ENCODE results near the gene TMEM139. TPM values are rescaled to one million over a fixed set of nuclear protein-coding genes. Genes with fewer than 3 reads are reported as not detected.

The TMEM139 gene
- total RNA-seq: 10 to 100 TPM; 12.2 to 26.9 TPM
- 10 to 100 TPM in 1 of 2 donors, 1 to 10 TPM in 1; 8.4 to 31.8 TPM for polyA plus RNA-seq
- long read RNA-seq, donor 1, partial matches to known transcripts: 0 of 2 reads
- long read RNA-seq, donor 1, other reads (novel, unspliced or antisense): 0 of 2 reads
- long read RNA-seq, donor 2: 0 reads
- long read RNA-seq, donor 3, partial matches to known transcripts: 0 of 2 reads
- long read RNA-seq, donor 3, other reads (novel, unspliced or antisense): 0 of 2 reads
- long read RNA-seq, donor 4, partial matches to known transcripts: 0 of 1 reads
- long read RNA-seq, donor 4, other reads (novel, unspliced or antisense): 0 of 1 reads
- long read RNA-seq, donor 5, partial matches to known transcripts: 0 of 3 reads
- long read RNA-seq, donor 5, other reads (novel, unspliced or antisense): 0 of 3 reads

DNA sequence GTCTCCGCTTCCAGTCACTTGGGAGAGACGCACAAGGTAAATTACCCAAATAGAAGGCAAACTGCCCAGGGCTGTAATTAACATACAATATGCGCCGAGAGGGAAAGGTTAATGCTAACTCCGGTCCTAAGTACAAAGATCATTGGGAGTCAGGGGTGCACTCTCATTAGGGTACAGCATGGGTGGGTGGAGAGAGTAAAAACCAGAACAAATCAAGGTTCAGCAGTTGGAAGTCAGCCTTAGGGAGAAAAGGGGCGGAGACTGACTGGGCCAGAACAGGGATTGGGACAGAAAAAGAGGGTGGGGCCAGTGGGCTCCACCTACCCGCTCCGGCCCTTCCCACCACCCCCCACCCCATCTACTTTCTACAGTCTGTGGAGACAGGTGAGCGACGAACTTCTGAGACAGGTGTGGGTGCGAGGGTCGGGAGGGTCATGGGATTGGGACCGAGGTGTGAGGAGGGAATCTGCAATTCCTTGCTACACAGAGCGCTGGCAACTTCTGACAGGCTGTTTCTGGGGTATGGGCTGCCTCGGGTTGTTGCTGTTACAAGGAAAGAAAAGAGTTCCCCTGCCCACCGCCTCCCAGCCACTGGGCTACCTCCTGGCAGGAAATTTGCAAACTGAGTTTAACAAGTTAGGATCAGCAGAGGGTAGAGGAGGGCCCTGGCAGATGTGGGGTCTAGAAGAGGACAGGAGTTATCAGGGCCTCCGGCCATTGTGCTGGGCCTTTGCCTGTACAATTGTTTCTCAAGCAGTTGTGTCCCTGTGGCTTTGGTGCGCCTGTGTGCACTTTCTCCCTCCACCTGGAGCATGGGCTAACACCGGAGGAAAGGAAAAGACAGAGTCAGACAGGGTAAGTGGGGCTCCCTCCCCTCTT is at the start of gene TMEM139:
TMEM139 (plus strand) TSS at position 368 of the 879 bp plus-strand sequence. CDS start 1,000 bp downstream, outside the sequence.
- Histone ChIP-seq H3K27me3 (ENCODE audit: control insufficient read depth in 3 of 3, insufficient read depth in 3 of 3, low read length in 2 of 3) (no peaks in the 10 kb centered on the region), H3K4me3 (no peak within 1 kb of the TSS), H3K9me3 (ENCODE audit: control insufficient read depth in 4 of 4, insufficient read depth in 3 of 4, low read length in 3 of 4) (no peaks in the 10 kb centered on the region), H3K4me1 (ENCODE audit: control insufficient read depth in 5 of 5, insufficient read depth in 5 of 5, low read length in 5 of 5) (peaks cover 3 to 13% (median 7%) of the 10 kb centered on the region in 5 donors), H3K9ac (ENCODE audit: insufficient read depth in 1 of 2, low read length in 2 of 2) (peak within 1 kb of the TSS in 1 of 2 donors; percentile 8), H3K27ac (ENCODE audit: low read depth in 1 of 2, low read length in 1 of 2) (peak within 1 kb of the TSS in 1 of 2 donors; percentile 71), H3K36me3 (ENCODE audit: control insufficient read depth in 4 of 4, insufficient read depth in 4 of 4, low read length in 4 of 4) (no peaks in the 10 kb centered on the region)
- WGBS, 2 donors: 67 to 82% methylated on average over 19 of the region's 19 CpGs
- ATAC-seq (ENCODE audit: insufficient read depth, low FRiP score) (peak; percentile 46), DNase-seq (peak; percentile 22 to 53 (median 28))
- TF ChIP-seq CTCF (IDR thresholded peaks at IDR 0.05; ENCODE audit: control extremely low read depth, extremely low read depth): no peak

DNA sequence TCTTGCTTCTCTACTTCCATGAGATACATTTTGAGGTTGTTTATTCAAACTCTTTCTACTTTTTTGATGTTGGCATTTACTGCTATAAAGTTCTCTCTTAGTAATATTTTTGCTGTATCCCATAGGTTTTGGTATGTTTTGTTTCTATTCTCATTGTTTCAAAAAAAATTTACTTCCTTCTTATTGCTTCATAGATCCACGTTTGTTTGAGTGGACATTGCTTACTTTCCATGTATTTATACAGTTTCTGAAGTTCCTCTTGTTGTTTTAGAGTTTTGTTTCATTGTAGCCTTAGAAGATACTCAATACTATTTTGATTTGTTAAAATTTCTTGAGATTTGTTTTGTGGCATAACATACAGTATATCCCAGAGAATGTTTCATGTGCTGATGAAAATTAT is 49.2 kb upstream of the TMEM139 start:
- H3K4me3 ChIP-seq: no peak overlapping the region
- peaks cover 0 to 5% (median 1%) of the 10 kb centered on the region in 4 donors for H3K9me3 ChIP-seq (ENCODE audit: control insufficient read depth in 4 of 4, insufficient read depth in 3 of 4, low read length in 3 of 4)
- H3K4me1 ChIP-seq (ENCODE audit: control insufficient read depth in 5 of 5, insufficient read depth in 5 of 5, low read length in 5 of 5): peaks cover 0 to 2% (median 0%) of the 10 kb centered on the region in 5 donors
- no peaks in the 10 kb centered on the region for H3K27me3 ChIP-seq (ENCODE audit: control insufficient read depth in 3 of 3, insufficient read depth in 3 of 3, low read length in 2 of 3)
- no peaks in the 10 kb centered on the region for H3K36me3 ChIP-seq (ENCODE audit: control insufficient read depth in 4 of 4, insufficient read depth in 4 of 4, low read length in 4 of 4)
- 11% methylated on average over 1 of the region's 1 CpG for WGBS, 2 donors
- H3K27ac ChIP-seq (ENCODE audit: low read depth in 1 of 2, low read length in 1 of 2): no peak overlapping the region
- DNase-seq (no peak), ATAC-seq (ENCODE audit: insufficient read depth, low FRiP score) (no peak)
- TF ChIP-seq CTCF (IDR thresholded peaks at IDR 0.05; ENCODE audit: control extremely low read depth, extremely low read depth): no peak
- H3K9ac ChIP-seq (ENCODE audit: insufficient read depth in 1 of 2, low read length in 2 of 2): no peak overlapping the region

DNA sequence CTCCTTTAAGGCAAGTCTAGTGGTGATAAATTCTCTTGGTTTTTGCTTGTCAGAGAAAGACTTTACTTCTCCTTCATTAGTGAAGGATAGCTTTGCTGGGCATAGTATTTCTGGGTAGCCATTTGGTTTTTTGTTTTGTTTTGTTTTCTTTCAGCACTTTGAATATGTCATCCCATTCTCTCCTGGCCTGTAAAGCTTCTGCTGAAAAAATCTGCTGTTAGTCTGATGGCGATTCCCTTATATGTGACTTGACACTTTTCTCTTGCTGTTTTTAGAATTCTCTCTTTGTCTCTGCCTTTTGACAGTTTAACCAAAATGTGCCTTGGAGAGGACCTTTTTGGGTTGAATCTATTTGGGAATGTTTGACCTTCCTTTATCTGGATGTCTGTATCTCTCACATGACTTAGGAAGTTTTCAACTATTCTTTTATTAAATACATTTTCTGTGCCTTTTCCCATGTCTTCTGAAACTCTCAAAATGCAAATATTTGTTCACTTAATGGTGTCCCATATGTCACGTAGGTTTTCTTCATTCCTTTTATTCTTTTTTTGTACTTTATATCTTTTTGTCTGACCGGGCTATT is 48.3 kb upstream of the TMEM139 start:
- TF ChIP-seq CTCF (IDR thresholded peaks at IDR 0.05; ENCODE audit: control extremely low read depth, extremely low read depth): no peak
- ATAC-seq (ENCODE audit: insufficient read depth, low FRiP score): no peak
- Histone ChIP-seq H3K27ac (ENCODE audit: low read depth in 1 of 2, low read length in 1 of 2) (no peak overlapping the region), H3K4me1 (ENCODE audit: control insufficient read depth in 5 of 5, insufficient read depth in 5 of 5, low read length in 5 of 5) (peaks cover 0 to 5% (median 0%) of the 10 kb centered on the region in 5 donors), H3K9ac (ENCODE audit: insufficient read depth in 1 of 2, low read length in 2 of 2) (no peak overlapping the region), H3K4me3 (no peak overlapping the region), H3K27me3 (ENCODE audit: control insufficient read depth in 3 of 3, insufficient read depth in 3 of 3, low read length in 2 of 3) (peaks cover 0 to under 1% (median 0%) of the 10 kb centered on the region in 3 donors), H3K9me3 (ENCODE audit: control insufficient read depth in 4 of 4, insufficient read depth in 3 of 4, low read length in 3 of 4) (peaks cover 0 to 5% (median 1%) of the 10 kb centered on the region in 4 donors), H3K36me3 (ENCODE audit: control insufficient read depth in 4 of 4, insufficient read depth in 4 of 4, low read length in 4 of 4) (no peaks in the 10 kb centered on the region)
- DNase-seq: no peak
- WGBS, 2 donors: 88 to 94% methylated on average over 3 of the region's 3 CpGs
